ENCODE measurements around the gene SCGB3A1. TPM values are rescaled to one million over a fixed set of nuclear protein-coding genes. Genes with fewer than 3 reads are reported as not detected.

SCGB3A1 gene
- total RNA-seq, 1 experiment from 2014 or later: not detected

- TF ChIP-seq CTCF (IDR thresholded peaks at IDR 0.05; ENCODE audit: unreplicated experiment): no peak
- no peak for DNase-seq
- Mint-ChIP-seq H3K9me3 (ENCODE audit: low read depth, unreplicated experiment) (no peaks in the 10 kb centered on the region), H3K4me3 (ENCODE audit: low read depth, unreplicated experiment) (no peak overlapping the region), H3K27ac (ENCODE audit: unreplicated experiment) (no peak overlapping the region), H3K36me3 (ENCODE audit: insufficient read depth, unreplicated experiment) (no peaks in the 10 kb centered on the region), H3K27me3 (ENCODE audit: unreplicated experiment) (peaks cover 65% of the 10 kb centered on the region), H3K4me1 (ENCODE audit: low read depth, unreplicated experiment) (peaks cover 8% of the 10 kb centered on the region)
- BruUV-seq (replicated peaks): no TSS peak
- CTCF ChIA-PET: no interaction called here
- intact Hi-C loops (cut with micrococcal nuclease; ENCODE audit: unreplicated experiment): no loop called here
These were observed 7.0 kb upstream of the SCGB3A1 start for GRCh38 chr5:180598316-180598701.

GRCh38 chr5:180596668-180597231 is 5.5 kb upstream of the SCGB3A1 start:
- H3K36me3 Mint-ChIP-seq (ENCODE audit: insufficient read depth, unreplicated experiment): no peaks in the 10 kb centered on the region
- H3K27me3 Mint-ChIP-seq (ENCODE audit: unreplicated experiment): peaks cover 78% of the 10 kb centered on the region
- no peak for TF ChIP-seq CTCF (IDR thresholded peaks at IDR 0.05; ENCODE audit: unreplicated experiment)
- peaks cover 16% of the 10 kb centered on the region for H3K4me1 Mint-ChIP-seq (ENCODE audit: low read depth, unreplicated experiment)
- CTCF ChIA-PET: interaction anchor here (0.6 to 0.7 kb wide), 2 partner anchors 122 to 183 kb away, joined by 3 to 4 read pairs; no protein-coding TSS in a partner anchor
- no peak overlapping the region for H3K27ac Mint-ChIP-seq (ENCODE audit: unreplicated experiment)
- no TSS peak for BruUV-seq (replicated peaks)
- intact Hi-C loops (cut with micrococcal nuclease; ENCODE audit: unreplicated experiment): no loop called here
- no peak for DNase-seq
- no peak overlapping the region for H3K4me3 Mint-ChIP-seq (ENCODE audit: low read depth, unreplicated experiment)
- no peaks in the 10 kb centered on the region for H3K9me3 Mint-ChIP-seq (ENCODE audit: low read depth, unreplicated experiment)

- no peak overlapping the region for H3K4me3 Mint-ChIP-seq (ENCODE audit: low read depth, unreplicated experiment)
- DNase-seq: no peak
- intact Hi-C loops (cut with micrococcal nuclease; ENCODE audit: unreplicated experiment): no loop called here
- H3K36me3 Mint-ChIP-seq (ENCODE audit: insufficient read depth, unreplicated experiment): no peaks in the 10 kb centered on the region
- H3K4me1 Mint-ChIP-seq (ENCODE audit: low read depth, unreplicated experiment): peaks cover 16% of the 10 kb centered on the region
- H3K27ac Mint-ChIP-seq (ENCODE audit: unreplicated experiment): no peak overlapping the region
- H3K27me3 Mint-ChIP-seq (ENCODE audit: unreplicated experiment): peaks cover 76% of the 10 kb centered on the region
- no TSS peak for BruUV-seq (replicated peaks)
- CTCF ChIA-PET: interaction anchor here (0.7 kb wide), 1 partner anchor 122 kb away, joined by 3 read pairs; no protein-coding TSS in a partner anchor
- H3K9me3 Mint-ChIP-seq (ENCODE audit: low read depth, unreplicated experiment): no peaks in the 10 kb centered on the region
- TF ChIP-seq CTCF (IDR thresholded peaks at IDR 0.05; ENCODE audit: unreplicated experiment): no peak
These were observed 4.9 kb upstream of the SCGB3A1 start for GRCh38 chr5:180596115-180596667.

GRCh38 chr5:180595381-180596114 is 4.2 kb upstream of the SCGB3A1 start:
- intact Hi-C loops (cut with micrococcal nuclease; ENCODE audit: unreplicated experiment): no loop called here
- CTCF ChIA-PET: no interaction called here
- Mint-ChIP-seq H3K4me1 (ENCODE audit: low read depth, unreplicated experiment) (peaks cover 16% of the 10 kb centered on the region), H3K27me3 (ENCODE audit: unreplicated experiment) (peaks cover 69% of the 10 kb centered on the region), H3K27ac (ENCODE audit: unreplicated experiment) (no peak overlapping the region), H3K36me3 (ENCODE audit: insufficient read depth, unreplicated experiment) (no peaks in the 10 kb centered on the region), H3K9me3 (ENCODE audit: low read depth, unreplicated experiment) (no peaks in the 10 kb centered on the region), H3K4me3 (ENCODE audit: low read depth, unreplicated experiment) (no peak overlapping the region)
- DNase-seq: no peak
- TF ChIP-seq CTCF (IDR thresholded peaks at IDR 0.05; ENCODE audit: unreplicated experiment): no peak
- BruUV-seq (replicated peaks): no TSS peak

All from Calu3 (cell line).